ENCODE results near the gene EPDR1. TPM values are rescaled to one million over a fixed set of nuclear protein-coding genes. Genes with fewer than 3 reads are reported as not detected.

Gene EPDR1
- total and polyA plus RNA-seq, 2 of the 4 experiments (the other 2 are of a cell fraction): under 0.01 to 0.09 TPM

- H2AFZ ChIP-seq (replicated peaks; ENCODE audit: low read length, poor library complexity): no peak overlapping the region
- DNase-seq (no peak), ATAC-seq (ENCODE audit: low read depth) (no peak)
- H4K20me1 ChIP-seq (ENCODE audit: insufficient read depth, low read length): no peaks in the 10 kb centered on the region
- H2BK5ac ChIP-seq (ENCODE audit: low read depth, low read length, poor library complexity, severe bottlenecking): no peak overlapping the region
- H3K36me3 ChIP-seq (ENCODE audit: control insufficient read depth, insufficient read depth, low read length): no peaks in the 10 kb centered on the region
- no peak overlapping the region for H3K14ac ChIP-seq (replicated peaks; ENCODE audit: low read depth, low read length)
- dilution Hi-C loops (cut with HindIII; ENCODE audit: low sequenced_read_pairs, unreplicated experiment): no loop called here
- H3K18ac ChIP-seq (ENCODE audit: low read depth, low read length): no peak overlapping the region
- no peak overlapping the region for H2AK5ac ChIP-seq (ENCODE audit: low read depth, low read length)
- H4K5ac ChIP-seq (ENCODE audit: low read depth, low read length): no peak overlapping the region
- H3K79me1 ChIP-seq (ENCODE audit: low read depth in 1 of 2, low read length in 2 of 2): no peaks in the 10 kb centered on the region
- no peaks in the 10 kb centered on the region for H3K27me3 ChIP-seq (ENCODE audit: control insufficient read depth, insufficient read depth, low read length)
- ChIA-PET CTCF (no interaction called here), POLR2A (ENCODE audit: unreplicated experiment) (no interaction called here)
- WGBS, 2 experiments (ENCODE audit: extremely low coverage in 2 of 2, insufficient read length in 1 of 2): no CpG with 5 or more reads among the region's 4 CpGs
- H2BK15ac ChIP-seq (ENCODE audit: low read depth, low read length): no peak overlapping the region
- H3K56ac ChIP-seq (ENCODE audit: extremely low read depth, insufficient read depth, low read length): no peak overlapping the region
- no peak overlapping the region for H3K27ac ChIP-seq (ENCODE audit: insufficient read depth, low read length)
- H3K9me1 ChIP-seq (ENCODE audit: insufficient read depth, low read length): no peaks in the 10 kb centered on the region
- intact Hi-C loops (cut with micrococcal nuclease): no loop called here
- H2AK9ac ChIP-seq (replicated peaks; ENCODE audit: low read depth, low read length, poor library complexity): no peak overlapping the region
- TF ChIP-seq RAD21 (IDR thresholded peaks at IDR 0.05; ENCODE audit: low read length): no peak
- no peak for TF ChIP-seq POLR2A (IDR thresholded peaks at IDR 0.05; ENCODE audit: low read depth, low read length)
- no peak for TF ChIP-seq MAFK (IDR thresholded peaks at IDR 0.05; ENCODE audit: low read depth, low read length)
- no peak for TF ChIP-seq CEBPB (IDR thresholded peaks at IDR 0.05; ENCODE audit: low read depth, low read length)
- no peak for TF ChIP-seq RFX5 (IDR thresholded peaks at IDR 0.05; ENCODE audit: low read depth, low read length)
- no peak for TF ChIP-seq MXI1 (IDR thresholded peaks at IDR 0.05; ENCODE audit: borderline replicate concordance, low read depth, low read length)
- no peak for TF ChIP-seq RCOR1 (IDR thresholded peaks at IDR 0.05; ENCODE audit: insufficient replicate concordance, low read length)
- no peak overlapping the region for H3K23ac ChIP-seq (ENCODE audit: low read depth, low read length)
- no peaks in the 10 kb centered on the region for H3K4me1 ChIP-seq (ENCODE audit: control insufficient read depth, insufficient read depth, low read length)
- no peak overlapping the region for H2BK20ac ChIP-seq (ENCODE audit: low read depth, low read length)
- no peak overlapping the region for H3K4ac ChIP-seq (ENCODE audit: low read depth, low read length)
- H4K91ac ChIP-seq (ENCODE audit: insufficient read depth, low read depth, low read length): no peak overlapping the region
- H4K8ac ChIP-seq (ENCODE audit: low read depth in 2 of 2, low read length in 2 of 2): no peak overlapping the region
- BruUV-seq (replicated peaks): no TSS peak
- H3K4me3 ChIP-seq (ENCODE audit: insufficient read depth, low read depth, low read length): no peak overlapping the region
- H2BK120ac ChIP-seq (ENCODE audit: low read depth, low read length): no peak overlapping the region
- H3K9ac ChIP-seq (ENCODE audit: low read depth, low read length): no peak overlapping the region
- H3K4me2 ChIP-seq (ENCODE audit: low read depth, low read length): no peak overlapping the region
- peaks cover 2% of the 10 kb centered on the region; the same call in 1 of the 2 replicates for H3K9me3 ChIP-seq (ENCODE audit: control insufficient read depth, insufficient read depth, low read length)
- in situ Hi-C loops (cut with MboI; ENCODE audit: low sequenced_read_pairs): no loop called here
These were observed 8.4 kb downstream of the EPDR1 start for GRCh38 chr7:37928878-37929277.
